K562 (cell line): ENCODE data around the gene SPNS1. TPM values are rescaled to one million over a fixed set of nuclear protein-coding genes. Genes with fewer than 3 reads are reported as not detected.

Experiments used
- BRCA1 ChIP-seq, 2 experiments: fragments of 450-650 bp in 1 of 2; sonication (generic) in 1 of 2; formaldehyde crosslinking in 1 of 2; IDR thresholded peaks; 2 replicates each; pipeline versions ENCODE4 v1.5.0 to v1.6.1; 2017 to 2020; ENCODE audit warnings: mild to moderate bottlenecking in 1 of 2, missing genetic modification reagents in 1 of 2
- CREM ChIP-seq: IDR thresholded peaks from 2 replicates; pipeline ENCODE4 v1.6.1; 2014; ENCODE audit warnings: antibody characterized with exemption, low read depth
- DEAF1 ChIP-seq: fragments of 450-650 bp; formaldehyde crosslinking; IDR thresholded peaks from 2 replicates; pipeline ENCODE4 v1.4.0; 2020; ENCODE audit warnings: mild to moderate bottlenecking, moderate library complexity
- ELF1 ChIP-seq: fragments of 200-800 bp; sonication (Bioruptor generic); IDR thresholded peaks from 2 replicates; pipeline ENCODE4 v1.6.1; 2016; ENCODE audit warnings: missing genetic modification characterization, missing compliant biosample characterization
- GABPA ChIP-seq: fragments of 200-800 bp; sonication (Bioruptor generic); conservative IDR thresholded peaks from 2 replicates; pipeline ENCODE4 v1.6.1; 2016; ENCODE audit warnings: low read depth, missing genetic modification characterization, missing compliant biosample characterization
- GTF2A2 ChIP-seq: IDR thresholded peaks from 2 replicates; pipeline ENCODE4 v1.6.1; 2016; ENCODE audit warnings: mild to moderate bottlenecking, missing genetic modification characterization, missing compliant biosample characterization
- HMG20A ChIP-seq: fragments of 450-650 bp; formaldehyde crosslinking; conservative IDR thresholded peaks from 2 replicates; pipeline ENCODE4 v1.4.0; 2020; ENCODE audit warnings: mild to moderate bottlenecking, mixed read lengths
- JUN ChIP-seq, 2 experiments: sonication (generic) in 1 of 2; formaldehyde crosslinking in 1 of 2; IDR thresholded peaks; 2 replicates each; pipeline versions ENCODE4 v1.6.1 to v1.8.0; 2012 to 2022; ENCODE audit warnings: borderline replicate concordance in 2 of 2, mild to moderate bottlenecking in 2 of 2, improper control_type of control experiment in 1 of 2, low read depth in 1 of 2, low read length in 1 of 2, missing genetic modification reagents in 1 of 2
- MCM5 ChIP-seq: fragments of 450-650 bp; IDR thresholded peaks from 2 replicates; pipeline ENCODE4 v1.6.1; 2016; ENCODE audit warnings: low read depth
- SRSF3 ChIP-seq: fragments of 200-400 bp; formaldehyde crosslinking; IDR thresholded peaks from 2 replicates; pipeline ENCODE4 v1.6.1; 2016; ENCODE audit warnings: mild to moderate bottlenecking, low read length, moderate library complexity; ENCODE audit not compliant: insufficient read depth
- ZBTB40 ChIP-seq, 2 experiments: fragments of 450-650 bp in 1 of 2; sonication (generic) in 1 of 2; formaldehyde crosslinking in 1 of 2; IDR thresholded peaks; 2 replicates each; pipeline versions ENCODE4 v1.7.1 to v1.9.0; 2016 to 2022; ENCODE audit warnings: inconsistent platforms in 1 of 2, mild to moderate bottlenecking in 1 of 2, missing genetic modification reagents in 1 of 2
- ZNF639 ChIP-seq, 2 experiments: fragments of 200-800 bp in 1 of 2; sonication (Bioruptor generic) in 1 of 2; sonication (generic) in 1 of 2; formaldehyde crosslinking in 1 of 2; IDR thresholded peaks in 1 of 2; conservative IDR thresholded peaks in 1 of 2; 2 replicates each; pipeline versions ENCODE4 v1.5.0 to v1.6.1; 2016 to 2020; ENCODE audit warnings: missing compliant biosample characterization in 1 of 2, missing genetic modification characterization in 1 of 2, missing genetic modification reagents in 1 of 2
- ZNF780A ChIP-seq: fragments of 250-450 bp; sonication (Bioruptor Pico); IDR thresholded peaks from 2 replicates; pipeline ENCODE4 v1.5.0; 2021; ENCODE audit warnings: mild to moderate bottlenecking
- polyA plus RNA-seq, 8 experiments: library from polyadenylated mRNA; depleted of rRNA in 4 of 8; stranded (reverse) in 5 of 8; unstranded in 3 of 8; fragments of >200 nt; fragmentation: Nextera tagmentation in 2 of 8; fragmentation: Illumina TruSeq in 1 of 8; extraction: Ambion mirVana in 2 of 8; extraction: Trizol in 1 of 8; gene quantifications; 2 replicates each; pipeline versions ENCODE4 v1.2.1 to v1.2.3, GENCODE V29; 2011 to 2014; ENCODE audit warnings: inconsistent platforms in 1 of 8, missing spikeins in 1 of 8
- total RNA-seq, 7 experiments: library from RNA; depleted of rRNA in 6 of 7; stranded (reverse); fragments of >200 nt in 6 of 7; fragmentation: Illumina TruSeq in 2 of 7; extraction: Trizol in 2 of 7; gene quantifications; 2 replicates each; pipeline versions ENCODE4 v1.2.1 to v1.2.3, GENCODE V29; 2011 to 2021; ENCODE audit warnings: low replicate concordance in 1 of 7

SPNS1 gene
- total and polyA plus RNA-seq, 9 of the 15 experiments (the other 6 are each of a cell fraction or from before 2014, with no cell fraction given), result 0.58 to 64.9 (median 13.7) TPM

- TF ChIP-seq ZBTB40 (IDR thresholded peaks at IDR 0.05) (peak; percentile 71), ZBTB40 (CRISPR knock-in tag; IDR thresholded peaks at IDR 0.05) (no peak), BRCA1 (IDR thresholded peaks at IDR 0.05) (no peak), BRCA1 (CRISPR knock-in tag; IDR thresholded peaks at IDR 0.05) (no peak), GTF2A2 (tag) (0 out of 2 replicates have a peak, but pooled peaks have one; percentile 24), JUN (IDR thresholded peaks at IDR 0.05; ENCODE audit: borderline replicate concordance, low read depth, low read length) (no peak), JUN (CRISPR knock-in tag; IDR thresholded peaks at IDR 0.05; ENCODE audit: borderline replicate concordance) (no peak), ZNF780A (CRISPR knock-in tag) (peak; percentile 64; the same call in 1 of the 2 replicates), ELF1 (tag) (peak; percentile 83), MCM5 (no peak), HMG20A (CRISPR knock-in tag) (no peak), SRSF3 (no peak), GABPA (peak; percentile 88), ZNF639 (CRISPR knock-in tag; conservative IDR thresholded peaks at IDR 0.05 in 1 of 2, IDR thresholded peaks at IDR 0.05 in 1 of 2) (peak in 1 of 2 experiments; percentile 88; a peak in 2 of 4 replicates), CREM (peak; percentile 70), DEAF1 (CRISPR knock-in tag) (no peak; the same call in 1 of the 2 replicates)
Measured at GRCh38 chr16:29009050-29009837, 34.7 kb downstream of the SPNS1 start (continued).
